CD4-positive, alpha-beta T cell treated with Interleukin-21 for 1 hour (primary cell): ENCODE data around the gene MKRN3.
"Not testable (repeated sequence)": the region's sequence is repeated elsewhere in the genome, so short reads cannot be mapped to it uniquely, and the experiment has no call there.

ENCODE experiments used
- DNase-seq: peaks from one replicate; pipeline ENCODE4 v3.0.0-alpha.2; 2020

MKRN3 gene

GRCh38 chr15:23594252-23594770 is 28.8 kb downstream of the MKRN3 start:
- no peak for DNase-seq

- no peak for DNase-seq
Observed at GRCh38 chr15:23595368-23595767, 29.9 kb downstream of the MKRN3 start.

DNA sequence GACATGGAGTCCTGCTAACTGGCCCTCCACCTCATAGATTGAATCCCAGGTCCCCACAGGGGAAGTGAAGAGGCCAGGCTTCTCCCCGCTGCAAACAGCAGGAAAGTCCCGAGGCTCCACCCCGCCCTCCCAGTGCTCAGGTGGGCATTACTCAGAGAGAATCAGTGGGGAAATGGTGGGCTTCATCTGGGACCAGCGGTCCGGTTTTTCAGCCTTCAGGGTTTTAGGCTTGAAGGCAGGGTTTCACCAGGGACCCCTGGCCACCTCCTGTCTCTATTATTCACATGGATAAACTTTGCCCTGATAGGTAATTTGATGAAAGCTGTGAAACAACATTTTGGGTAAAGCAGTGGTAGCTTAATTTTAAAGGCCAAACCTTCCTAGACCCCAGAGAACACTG is 31.3 kb downstream of the MKRN3 start:
- DNase-seq, result no peak

- DNase-seq, result not testable (repeated sequence)
Observed at GRCh38 chr15:23597278-23597677, 31.8 kb downstream of the MKRN3 start.

DNA sequence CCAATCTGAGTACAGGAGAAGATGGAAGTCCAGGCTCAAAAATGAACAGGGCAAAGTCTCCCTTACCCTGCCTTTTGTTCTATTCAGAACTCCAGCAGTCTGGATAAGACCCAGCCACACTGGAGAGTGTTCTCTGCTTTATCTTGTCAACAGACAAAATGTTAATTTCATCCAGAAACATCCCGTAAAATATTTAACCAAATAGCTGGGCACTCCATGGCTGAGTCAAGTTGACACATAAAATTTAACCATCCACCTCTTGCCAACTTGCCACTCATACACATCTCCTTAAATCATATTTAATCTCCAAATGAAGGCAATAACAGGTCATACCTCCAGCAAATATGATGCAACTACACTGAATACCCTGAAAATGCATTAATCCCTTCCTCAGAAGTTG is 33.6 kb downstream of the MKRN3 start:
- DNase-seq, result no peak

- DNase-seq, result no peak
Observed at GRCh38 chr15:23602124-23602523, 36.6 kb downstream of the MKRN3 start.

- no peak for DNase-seq
Observed at GRCh38 chr15:23606226-23606625, 40.8 kb downstream of the MKRN3 start.

GRCh38 chr15:23616536-23616935 is 51.1 kb downstream of the MKRN3 start:
- DNase-seq, result no peak
